ENCODE measurements around the gene HLA-A.

GRCh38 chr6:29984992-29985391, 42.7 kb downstream of the HLA-A start:
- TF ChIP-seq CTCF (IDR thresholded peaks at IDR 0.05) (no peak), POLR2AphosphoS5 (IDR thresholded peaks at IDR 0.05) (no peak), POLR2A (IDR thresholded peaks at IDR 0.05) (no peak)
